ENCODE data around the gene FOXC2. TPM values are rescaled to one million over a fixed set of nuclear protein-coding genes. Genes with fewer than 3 reads are reported as not detected.

FOXC2 gene
- total RNA-seq, 4 donors from 2014 or later = 0.38 TPM; not detected in 3

GRCh38 chr16:86605950-86606349, 39.3 kb downstream of the FOXC2 start:
- TF ChIP-seq CTCF (IDR thresholded peaks at IDR 0.05; ENCODE audit: low read depth) = no peak

- TF ChIP-seq CTCF (IDR thresholded peaks at IDR 0.05; ENCODE audit: low read depth) = no peak
These were observed 41.7 kb downstream of the FOXC2 start for GRCh38 chr16:86608301-86608747.

- TF ChIP-seq CTCF (IDR thresholded peaks at IDR 0.05; ENCODE audit: low read depth) = no peak
These were observed 42.5 kb downstream of the FOXC2 start for GRCh38 chr16:86609115-86609514.

GRCh38 chr16:86609661-86610060, 43.0 kb downstream of the FOXC2 start:
- no peak for TF ChIP-seq CTCF (IDR thresholded peaks at IDR 0.05; ENCODE audit: low read depth)

GRCh38 chr16:86610779-86611524, 44.3 kb downstream of the FOXC2 start:
- TF ChIP-seq CTCF (IDR thresholded peaks at IDR 0.05; ENCODE audit: low read depth) = no peak

GRCh38 chr16:86611525-86611855, 44.9 kb downstream of the FOXC2 start:
- TF ChIP-seq CTCF (IDR thresholded peaks at IDR 0.05; ENCODE audit: low read depth) = no peak

GRCh38 chr16:86611941-86612340, 45.3 kb downstream of the FOXC2 start:
- TF ChIP-seq CTCF (IDR thresholded peaks at IDR 0.05; ENCODE audit: low read depth) = no peak

Data from subcutaneous adipose tissue (tissue), 4 donors.